ENCODE results near the gene WDR59.

WDR59 gene

DNA sequence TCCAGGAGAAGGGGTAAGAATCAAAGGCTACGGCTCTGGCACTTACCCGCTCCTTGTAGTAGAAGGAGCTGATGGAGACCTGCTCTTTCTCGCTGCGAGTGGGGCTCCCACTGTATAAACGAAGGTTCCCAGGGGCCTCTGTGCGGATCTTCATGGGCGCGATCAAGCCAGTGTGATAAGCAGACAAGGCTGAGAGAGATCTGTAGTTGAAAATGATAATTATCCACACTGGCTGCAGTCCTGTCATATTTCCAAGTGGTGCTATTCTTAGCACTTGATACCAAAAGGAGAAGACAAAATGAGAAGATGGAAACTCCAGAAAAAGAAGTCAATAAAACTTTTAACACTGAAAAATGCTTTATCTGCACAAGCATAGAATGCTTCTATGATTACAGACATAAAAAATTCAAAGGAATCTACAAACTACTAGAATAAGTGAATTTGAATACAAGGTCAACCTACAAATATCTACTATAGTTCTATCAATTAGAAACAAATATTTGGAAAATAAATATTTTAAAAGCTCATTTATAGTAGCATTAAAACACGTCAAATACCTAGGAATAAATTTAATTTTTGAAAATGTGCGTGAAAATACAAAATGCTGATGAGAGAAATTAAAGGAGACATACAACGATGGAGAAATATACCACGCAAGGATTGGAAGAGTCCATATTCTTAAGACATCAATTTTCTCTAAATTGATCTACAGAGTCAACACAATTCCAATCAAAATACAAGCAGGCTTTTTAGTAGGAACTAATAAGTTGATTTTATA lies 80.8 kb downstream of the WDR59 start:
- DNase-seq (ENCODE audit: low spot score): no peak

DNA sequence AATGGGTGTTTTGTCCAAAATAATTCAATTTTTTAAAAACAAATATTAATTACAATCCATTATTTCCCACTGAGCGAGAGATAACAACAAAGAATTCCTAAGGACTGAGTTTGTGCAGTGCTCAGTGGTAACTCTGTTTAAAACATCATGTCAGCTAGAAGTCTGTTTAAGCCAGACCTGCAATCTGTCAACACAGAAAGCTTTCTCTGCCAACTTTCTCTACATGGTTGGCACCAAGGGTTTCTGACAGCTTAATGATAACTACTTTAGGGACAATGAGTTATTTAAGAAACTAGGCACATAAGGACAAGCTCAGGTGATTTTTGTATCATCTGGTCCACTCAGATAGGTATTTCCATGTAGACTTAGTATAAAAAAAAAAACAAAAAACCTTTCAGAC lies 81.8 kb downstream of the WDR59 start:
- no peak for DNase-seq (ENCODE audit: low spot score)

- no peak for DNase-seq (ENCODE audit: low spot score)
Observed at GRCh38 chr16:74902161-74902560, 82.8 kb downstream of the WDR59 start.

- DNase-seq (ENCODE audit: low spot score): no peak
Observed at GRCh38 chr16:74901606-74902005, 83.3 kb downstream of the WDR59 start.

DNA sequence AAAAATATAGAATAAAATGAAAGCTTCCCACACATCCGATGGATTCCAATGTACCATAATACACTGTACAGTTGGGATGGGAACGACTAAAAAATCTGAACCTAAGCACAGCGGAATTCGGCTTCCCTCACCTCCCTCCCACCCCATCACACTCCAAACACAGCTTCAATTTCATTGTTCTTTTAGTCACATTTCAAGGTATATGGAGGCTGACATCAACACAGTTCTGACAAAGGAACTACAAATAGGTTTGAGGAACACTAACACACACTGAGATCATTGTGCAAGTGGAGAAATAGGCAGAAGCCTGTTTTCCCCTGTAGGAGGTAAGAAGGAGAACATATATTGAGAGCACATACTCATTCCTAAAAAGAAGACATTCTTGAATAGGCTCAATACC lies 85.1 kb downstream of the WDR59 start:
- DNase-seq (ENCODE audit: low spot score): no peak

DNA sequence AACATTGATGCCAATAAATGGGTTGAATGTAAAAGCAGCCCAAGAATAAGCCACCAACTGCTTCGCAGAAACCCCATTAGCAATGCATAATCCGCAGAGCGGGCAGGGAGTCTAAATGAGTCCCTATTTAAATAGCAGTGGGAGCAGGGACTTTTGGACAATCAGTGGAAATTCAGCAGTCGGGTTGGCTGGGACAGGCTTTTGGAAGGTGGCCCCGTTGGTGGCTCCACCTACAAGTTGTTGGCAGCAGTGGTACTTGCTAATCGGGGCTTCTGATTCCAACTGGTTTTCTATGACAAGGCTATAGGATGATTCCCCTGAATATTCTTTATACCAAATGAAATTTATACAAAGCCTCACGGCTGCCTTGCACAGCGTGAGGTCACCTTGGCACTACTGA lies 86.3 kb downstream of the WDR59 start:
- DNase-seq (ENCODE audit: low spot score): no peak

GRCh38 chr16:74896389-74897370 lies 88.2 kb downstream of the WDR59 start:
- peak; percentile 41 for DNase-seq (ENCODE audit: low spot score)

DNA sequence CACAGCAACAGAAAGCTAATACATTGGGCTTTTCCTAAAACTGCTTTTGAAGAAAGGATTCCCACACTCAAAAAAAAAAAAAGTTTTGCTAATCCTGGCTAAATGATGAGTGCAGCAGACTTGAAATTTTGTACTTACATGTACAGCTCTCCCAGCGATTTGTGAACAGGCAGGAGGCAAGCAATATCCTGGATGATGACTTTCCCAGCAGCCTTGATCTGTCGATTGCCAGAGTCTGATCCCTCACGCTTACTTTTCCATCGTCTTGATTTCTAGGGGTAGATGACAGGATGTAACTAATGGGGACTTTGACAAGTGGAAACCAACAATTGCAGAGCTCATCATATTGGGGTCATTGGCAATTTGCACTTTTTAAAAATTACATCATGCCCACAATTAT lies 91.4 kb downstream of the WDR59 start:
- DNase-seq (ENCODE audit: low spot score): no peak

DNA sequence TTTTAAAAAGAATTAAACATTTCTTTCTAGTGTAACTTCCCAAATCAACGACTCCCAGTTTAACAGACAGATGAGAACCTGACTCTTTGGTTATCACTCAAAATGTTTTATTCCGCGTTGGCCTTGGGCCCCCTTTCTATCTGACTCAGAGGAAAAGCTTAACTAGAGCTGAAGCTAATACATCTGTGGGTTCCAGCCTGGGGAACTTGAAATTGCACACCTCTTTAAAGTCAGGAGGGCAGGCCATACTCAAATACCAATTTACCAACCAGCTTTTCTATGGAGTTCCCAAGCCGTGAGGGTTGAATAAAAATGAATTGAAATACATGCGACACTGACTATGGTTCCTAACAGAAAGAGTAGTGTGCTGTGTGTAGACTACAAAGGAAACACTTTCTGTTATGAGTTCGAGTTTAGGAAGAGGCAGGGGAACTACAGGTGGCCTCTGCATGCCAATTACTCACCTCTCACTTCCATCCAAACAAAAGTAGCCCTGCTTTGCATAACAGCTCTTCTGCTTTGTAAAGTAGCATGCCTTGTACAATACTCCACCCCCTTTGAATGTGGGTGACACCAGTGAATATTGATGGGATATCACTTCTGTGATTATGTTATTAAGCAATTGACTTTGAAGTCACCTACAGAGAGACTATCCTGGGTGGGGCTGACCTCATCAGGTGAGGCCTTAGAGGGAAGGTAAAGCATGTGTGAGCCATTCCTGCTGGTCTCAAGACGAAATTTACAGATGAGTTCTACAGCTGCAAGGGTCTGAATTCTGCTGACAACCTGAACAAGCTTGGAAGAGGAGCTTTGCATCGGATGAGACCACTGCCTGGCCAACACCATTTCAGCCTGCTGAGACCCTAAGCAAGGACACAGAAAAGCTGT lies 92.1 kb downstream of the WDR59 start:
- DNase-seq (ENCODE audit: low spot score): no peak

- no peak for DNase-seq (ENCODE audit: low spot score)
Observed at GRCh38 chr16:74888888-74889287, 96.0 kb downstream of the WDR59 start.

DNA sequence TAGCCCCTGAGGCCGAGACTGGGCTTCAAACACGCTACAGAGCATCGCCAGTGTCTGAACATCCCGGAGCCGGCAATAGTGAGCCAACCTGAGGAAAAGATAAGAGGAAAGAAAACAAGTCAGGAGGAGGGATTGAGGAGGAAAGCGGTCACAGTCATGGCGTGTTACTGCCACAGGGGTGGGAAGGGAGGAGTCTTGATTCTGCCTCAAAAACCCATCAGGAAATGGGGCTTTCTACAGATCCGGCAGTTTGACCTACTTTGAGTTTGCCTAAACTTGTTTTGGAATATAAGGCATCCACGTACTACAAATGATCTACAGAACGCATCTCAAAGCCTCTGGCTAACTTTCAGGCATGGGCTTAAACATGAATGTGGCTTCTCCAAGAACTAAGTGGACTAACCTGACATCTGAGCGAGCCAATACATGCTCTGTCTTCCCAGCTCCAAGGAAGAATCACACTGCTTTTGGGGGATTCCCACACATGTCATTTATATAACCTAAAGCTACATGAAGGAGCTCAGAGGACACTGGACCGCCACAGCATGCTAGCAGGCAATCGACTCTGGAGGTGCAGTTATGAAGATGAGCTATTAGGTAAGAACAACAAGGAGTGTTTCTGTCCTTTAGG lies 96.6 kb downstream of the WDR59 start:
- no peak for DNase-seq (ENCODE audit: low spot score)

- DNase-seq (ENCODE audit: low spot score): no peak
Observed at GRCh38 chr16:74887084-74887483, 97.8 kb downstream of the WDR59 start.

DNA sequence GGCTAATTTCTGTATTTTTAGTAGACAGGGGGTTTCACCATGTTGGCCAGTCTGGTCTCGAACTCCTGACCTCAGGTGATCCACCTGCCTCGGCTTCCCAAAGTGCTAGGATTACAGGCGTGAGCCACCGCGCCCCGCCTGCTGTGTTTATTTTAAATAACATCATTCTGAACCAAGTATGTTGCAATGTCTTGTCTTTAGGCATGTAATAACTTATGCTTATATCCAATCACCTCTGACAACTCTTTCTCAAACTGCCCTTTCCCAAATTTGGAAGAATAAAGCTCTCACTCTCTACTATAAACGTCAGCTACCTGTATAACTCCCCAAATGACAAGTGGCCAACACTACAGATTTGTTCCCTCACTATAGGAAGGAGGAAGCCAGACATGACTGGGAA lies 107.2 kb downstream of the WDR59 start:
- no peak for DNase-seq (ENCODE audit: low spot score)

- no peak for DNase-seq (ENCODE audit: low spot score)
Observed at GRCh38 chr16:74874912-74875546, 109.9 kb downstream of the WDR59 start.

DNA sequence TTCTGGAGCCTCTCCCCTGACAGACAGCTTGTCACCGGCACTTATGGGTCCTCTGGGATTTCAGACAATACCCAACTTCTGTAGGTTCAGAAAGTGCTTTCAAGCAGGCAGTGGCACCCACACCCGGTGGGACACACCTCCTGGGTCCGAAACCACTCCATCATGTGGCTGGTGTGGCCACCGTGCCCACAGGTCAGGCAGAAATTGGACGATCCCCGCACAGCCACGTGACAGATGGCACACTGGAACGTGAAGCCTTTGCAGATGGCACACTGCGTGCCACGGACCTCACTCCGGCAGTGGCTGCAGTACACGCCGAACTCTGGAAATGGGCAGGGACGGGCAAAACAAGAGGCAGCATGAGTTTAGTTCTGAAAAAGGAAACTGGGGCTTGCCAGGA lies 110.8 kb downstream of the WDR59 start:
- no peak for DNase-seq (ENCODE audit: low spot score)

DNA sequence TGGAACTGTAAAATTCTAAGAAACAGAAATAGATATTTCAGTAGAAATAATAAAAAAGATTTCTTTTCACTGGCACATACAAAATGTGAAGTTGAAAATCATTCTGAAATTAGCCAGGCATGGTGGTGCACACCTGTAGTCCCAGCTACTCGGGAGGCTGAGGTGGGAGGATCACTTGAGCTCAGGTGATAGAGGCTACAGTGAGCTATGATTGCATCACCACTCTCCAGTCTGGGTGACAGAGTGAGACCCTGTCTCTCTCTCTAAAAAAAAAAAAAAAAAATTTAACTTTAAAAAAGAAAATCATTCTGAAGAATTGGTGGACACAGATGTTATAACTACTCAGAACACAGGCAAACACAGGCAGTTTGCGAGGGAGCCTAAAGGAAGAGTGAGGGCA lies 112.6 kb downstream of the WDR59 start:
- no peak for DNase-seq (ENCODE audit: low spot score)

- DNase-seq (ENCODE audit: low spot score): no peak
Observed at GRCh38 chr16:74871608-74872007, 113.3 kb downstream of the WDR59 start.

GRCh38 chr16:74868501-74868900 lies 116.4 kb downstream of the WDR59 start:
- DNase-seq (ENCODE audit: low spot score): peak; percentile 97

DNA sequence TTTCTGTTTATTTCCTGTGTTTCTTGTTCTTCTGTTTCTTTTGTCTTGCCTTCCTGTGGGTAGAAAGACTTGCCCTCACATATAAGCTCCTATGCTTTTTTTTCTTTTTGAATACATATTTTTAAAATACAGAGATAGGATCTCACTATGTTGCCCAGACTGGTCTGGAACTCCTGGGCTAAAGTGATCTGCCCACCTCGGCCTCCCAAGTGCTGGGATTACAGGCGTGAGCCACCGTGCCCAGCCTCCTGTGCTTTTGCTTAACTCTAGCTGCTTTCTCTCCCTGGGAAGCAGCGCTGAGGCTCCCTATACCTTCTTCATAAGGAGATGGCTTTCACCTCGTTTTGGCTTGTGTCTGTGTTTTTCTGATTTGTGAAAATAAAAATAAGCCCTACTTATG lies 116.9 kb downstream of the WDR59 start:
- DNase-seq (ENCODE audit: low spot score): no peak

DNA sequence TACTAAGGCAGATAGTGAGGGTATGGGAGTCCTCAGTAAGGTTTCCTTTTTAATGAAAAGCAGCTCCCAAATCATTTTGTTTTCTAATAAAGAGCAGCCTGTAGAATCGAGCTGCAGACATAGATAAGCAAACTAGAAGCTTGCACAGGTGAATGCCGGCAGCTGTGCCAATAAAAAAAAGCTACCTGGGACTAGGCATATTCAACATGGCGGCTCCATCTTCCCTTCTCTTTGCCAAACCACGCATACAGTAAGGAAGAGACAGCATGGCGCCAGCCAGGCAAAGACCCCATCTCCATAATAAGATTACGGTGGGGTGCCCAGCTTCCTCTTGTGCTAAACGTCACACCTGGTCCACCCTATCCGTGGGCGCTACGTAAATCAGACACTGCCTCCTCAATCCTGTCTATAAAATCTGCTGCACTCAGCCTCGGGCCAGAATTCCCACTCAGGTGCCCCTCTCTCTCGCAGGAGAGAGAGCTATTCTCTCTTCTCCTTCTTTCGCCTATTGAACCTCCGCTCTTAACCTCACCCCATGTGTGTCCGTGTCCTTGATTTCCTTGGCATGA lies 117.6 kb downstream of the WDR59 start:
- no peak for DNase-seq (ENCODE audit: low spot score)

Data from kidney capillary endothelial cell (primary cell).